Measurements from ENCODE around the gene PLOD3. TPM values are rescaled to one million over a fixed set of nuclear protein-coding genes. Genes with fewer than 3 reads are reported as not detected.

Gene PLOD3
- total RNA-seq, 2 donors from 2014 or later, result 31.5 to 55.9 TPM

DNA sequence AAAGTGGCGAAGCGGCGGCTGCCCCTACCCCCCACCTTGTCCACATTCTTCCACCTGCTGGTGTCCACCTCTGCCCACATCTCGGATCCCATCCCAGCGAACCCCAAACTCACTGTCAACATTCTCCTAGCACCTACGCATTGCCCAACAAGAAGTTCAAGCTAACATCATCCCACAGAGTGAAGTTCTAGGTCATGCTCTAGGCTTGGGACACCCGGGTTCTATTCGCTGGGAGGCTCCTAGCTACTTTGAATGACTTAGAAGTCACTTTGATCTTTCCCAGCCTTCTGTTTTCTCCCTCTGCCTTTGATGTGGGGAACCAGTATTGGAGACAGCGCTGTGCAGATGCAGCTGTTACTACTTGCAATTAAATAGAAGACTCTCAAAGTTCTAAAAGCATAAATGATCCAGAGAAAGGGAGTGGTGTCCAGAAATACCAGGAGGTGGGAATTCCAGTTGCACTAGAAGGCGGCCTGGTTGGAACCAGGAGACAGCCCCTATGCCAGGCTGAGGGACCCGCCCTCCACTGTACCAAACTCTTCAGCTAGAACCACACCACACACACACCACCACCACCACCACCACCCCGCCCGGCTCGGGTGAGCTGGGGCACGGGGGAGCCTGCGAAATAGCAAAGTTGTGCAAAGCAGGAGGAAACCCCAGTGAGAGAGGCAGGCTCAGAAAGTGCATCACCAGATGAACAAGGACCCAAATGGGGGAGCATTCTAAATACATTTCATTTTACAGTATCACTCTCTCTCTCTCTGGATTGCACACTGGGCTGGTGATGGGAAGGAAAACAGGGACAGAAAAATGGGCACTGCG, 46.6 kb downstream of the PLOD3 start:
- H3K4me1 ChIP-seq (ENCODE audit: control insufficient read depth in 1 of 2, low read depth in 2 of 2), result peaks cover 19 to 39% of the 10 kb centered on the region in 2 donors
- no peak overlapping the region for H3K27ac ChIP-seq
- TF ChIP-seq, protein P1, sequence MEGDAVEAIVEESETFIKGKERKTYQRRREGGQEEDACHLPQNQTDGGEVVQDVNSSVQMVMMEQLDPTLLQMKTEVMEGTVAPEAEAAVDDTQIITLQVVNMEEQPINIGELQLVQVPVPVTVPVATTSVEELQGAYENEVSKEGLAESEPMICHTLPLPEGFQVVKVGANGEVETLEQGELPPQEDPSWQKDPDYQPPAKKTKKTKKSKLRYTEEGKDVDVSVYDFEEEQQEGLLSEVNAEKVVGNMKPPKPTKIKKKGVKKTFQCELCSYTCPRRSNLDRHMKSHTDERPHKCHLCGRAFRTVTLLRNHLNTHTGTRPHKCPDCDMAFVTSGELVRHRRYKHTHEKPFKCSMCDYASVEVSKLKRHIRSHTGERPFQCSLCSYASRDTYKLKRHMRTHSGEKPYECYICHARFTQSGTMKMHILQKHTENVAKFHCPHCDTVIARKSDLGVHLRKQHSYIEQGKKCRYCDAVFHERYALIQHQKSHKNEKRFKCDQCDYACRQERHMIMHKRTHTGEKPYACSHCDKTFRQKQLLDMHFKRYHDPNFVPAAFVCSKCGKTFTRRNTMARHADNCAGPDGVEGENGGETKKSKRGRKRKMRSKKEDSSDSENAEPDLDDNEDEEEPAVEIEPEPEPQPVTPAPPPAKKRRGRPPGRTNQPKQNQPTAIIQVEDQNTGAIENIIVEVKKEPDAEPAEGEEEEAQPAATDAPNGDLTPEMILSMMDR (IDR thresholded peaks at IDR 0.05), result no peak
- ATAC-seq (ENCODE audit: insufficient number of reproducible peaks, low FRiP score, low read depth) (no peak), DNase-seq (ENCODE audit: low spot score) (no peak)
- H3K27me3 ChIP-seq (replicated peaks; ENCODE audit: insufficient read depth), result peaks cover 52% of the 10 kb centered on the region
- no peaks in the 10 kb centered on the region for H3K36me3 ChIP-seq
- H3K4me3 ChIP-seq, result no peak overlapping the region
- no peaks in the 10 kb centered on the region for H3K9me3 ChIP-seq

DNA sequence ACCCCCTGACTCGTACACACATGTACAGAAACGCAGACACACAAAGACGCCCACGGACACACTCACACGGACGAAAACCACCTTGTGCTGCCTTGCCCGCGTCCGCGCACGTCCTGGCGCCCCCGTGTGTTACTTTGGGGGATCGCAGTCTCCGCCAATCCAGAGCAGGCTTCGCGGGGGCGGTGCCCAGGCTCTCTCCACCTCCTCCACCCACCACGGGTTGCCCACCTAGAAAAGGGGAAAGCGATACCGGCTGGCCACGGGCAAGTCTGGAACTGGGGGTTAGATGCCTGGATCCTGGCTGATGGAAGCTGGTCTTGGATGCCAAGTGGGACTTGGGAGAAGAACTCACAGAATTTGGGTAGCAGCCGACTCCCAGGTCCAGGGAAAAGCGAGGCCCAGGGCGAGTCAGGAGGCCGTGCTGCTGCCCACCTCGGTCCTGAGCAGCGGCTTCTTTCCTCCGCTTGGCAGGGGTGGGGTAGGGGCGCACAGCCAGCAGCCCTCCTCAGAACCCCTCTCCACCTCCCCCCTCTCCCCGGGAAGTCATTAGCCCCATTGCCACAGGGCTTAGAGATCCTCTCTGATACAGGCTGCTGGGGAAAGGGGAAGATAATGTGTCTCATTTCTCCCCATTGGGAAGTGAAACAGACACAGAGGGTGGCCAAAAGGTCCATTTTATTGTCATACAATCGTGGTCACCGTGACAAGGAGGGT, 47.4 kb downstream of the PLOD3 start:
- Histone ChIP-seq H3K27ac (no peak overlapping the region), H3K27me3 (replicated peaks; ENCODE audit: insufficient read depth) (peaks cover 48% of the 10 kb centered on the region), H3K4me3 (no peak overlapping the region), H3K36me3 (no peaks in the 10 kb centered on the region), H3K9me3 (no peaks in the 10 kb centered on the region), H3K4me1 (ENCODE audit: control insufficient read depth in 1 of 2, low read depth in 2 of 2) (peaks cover 26 to 47% of the 10 kb centered on the region in 2 donors)
- TF ChIP-seq, protein P1 (IDR thresholded peaks at IDR 0.05), result peak; percentile 76
- DNase-seq (ENCODE audit: low spot score) (no peak), ATAC-seq (ENCODE audit: insufficient number of reproducible peaks, low FRiP score, low read depth) (no peak)

- Histone ChIP-seq H3K27me3 (replicated peaks; ENCODE audit: insufficient read depth) (peaks cover 49% of the 10 kb centered on the region), H3K36me3 (no peaks in the 10 kb centered on the region), H3K27ac (peak overlapping the region in 1 of 2 donors; percentile 5), H3K9me3 (no peaks in the 10 kb centered on the region), H3K4me1 (ENCODE audit: control insufficient read depth in 1 of 2, low read depth in 2 of 2) (peaks cover 27 to 52% of the 10 kb centered on the region in 2 donors), H3K4me3 (no peak overlapping the region)
- TF ChIP-seq, protein P1 (IDR thresholded peaks at IDR 0.05), result no peak
- ATAC-seq (ENCODE audit: insufficient number of reproducible peaks, low FRiP score, low read depth) (no peak), DNase-seq (ENCODE audit: low spot score) (no peak)
Observed at GRCh38 chr7:101169110-101169837, 48.1 kb downstream of the PLOD3 start.

- Histone ChIP-seq H3K27ac (no peak overlapping the region), H3K27me3 (replicated peaks; ENCODE audit: insufficient read depth) (peaks cover 46% of the 10 kb centered on the region), H3K4me3 (no peak overlapping the region), H3K9me3 (no peaks in the 10 kb centered on the region), H3K4me1 (ENCODE audit: control insufficient read depth in 1 of 2, low read depth in 2 of 2) (peaks cover 33 to 54% of the 10 kb centered on the region in 2 donors), H3K36me3 (no peaks in the 10 kb centered on the region)
- DNase-seq (ENCODE audit: low spot score), result no peak
- TF ChIP-seq, protein P1 (IDR thresholded peaks at IDR 0.05), result no peak
- no peak for ATAC-seq (ENCODE audit: insufficient number of reproducible peaks, low FRiP score, low read depth)
Observed at GRCh38 chr7:101168412-101169049, 48.9 kb downstream of the PLOD3 start.
